Measurements from ENCODE around the gene HOXA4. TPM values are rescaled to one million over a fixed set of nuclear protein-coding genes. Genes with fewer than 3 reads are reported as not detected.

Gene HOXA4
- 0.59 and 2.0 TPM in 2 replicates for total RNA-seq

GRCh38 chr7:27130540-27131389, at the start of gene HOXA4:
TSS of gene HOXA4 (minus strand) at chr7:27130757. CDS start at chr7:27130733, 24 bp downstream.

GRCh38 chr7:27173956-27174873, 43.7 kb upstream of the HOXA4 start, which contains the start of gene HOXA10:
TSS of gene HOXA10 (minus strand) at chr7:27174320. CDS start at chr7:27174306, 14 bp downstream.

GRCh38 chr7:27165089-27165995, 34.8 kb upstream of the HOXA4 start, which contains the start of gene HOXA9:
TSS of gene HOXA9 (minus strand) at chr7:27165537. CDS start at chr7:27165457, 80 bp downstream.

GRCh38 chr7:27156508-27156898, 25.9 kb upstream of the HOXA4 start, which contains the start of gene HOXA7:
TSS of gene HOXA7 (minus strand) at chr7:27156675. CDS start at chr7:27156545, 130 bp downstream.

GRCh38 chr7:27151931-27152815, 21.6 kb upstream of the HOXA4 start, which contains the start of gene HOXA3:
TSS of gene HOXA3 (minus strand) at chr7:27152583. CDS start at chr7:27110640, 41,943 bp downstream.

GRCh38 chr7:27147199-27148030, 16.9 kb upstream of the HOXA4 start, which contains the start of gene HOXA6:
TSS of gene HOXA6 (minus strand) at chr7:27147774. CDS start at chr7:27147749, 25 bp downstream.

GRCh38 chr7:27143023-27143949, 12.7 kb upstream of the HOXA4 start, which contains the start of gene HOXA5:
TSS of gene HOXA5 (minus strand) at chr7:27143681. CDS start at chr7:27143607, 74 bp downstream.

GRCh38 chr7:27102581-27103442, 27.7 kb downstream of the HOXA4 start, which contains the start of gene HOXA2:
TSS of gene HOXA2 (minus strand) at chr7:27102683. CDS start at chr7:27102500, 183 bp downstream.

GRCh38 chr7:27095897-27096767, 34.4 kb downstream of the HOXA4 start, which contains the start of gene HOXA1:
TSS of gene HOXA1 (minus strand) at chr7:27096000. CDS start at chr7:27095912, 88 bp downstream.

Other genes with a start within 250 kb of the HOXA4 start
- gene HOXA1, start 34.8 kb downstream of the HOXA4 start, total RNA-seq: 0.20 and 0.52 TPM in 2 replicates
- 1.2 and 1.4 TPM in 2 replicates for gene HOXA2, start 28.1 kb downstream of the HOXA4 start, total RNA-seq
- 1.2 and 5.1 TPM in 2 replicates for gene HOXA5, start 12.9 kb upstream of the HOXA4 start, total RNA-seq
- gene HOXA6, start 17.0 kb upstream of the HOXA4 start, total RNA-seq: 1.4 TPM in 1 of 2 replicates, not detected in the other
- gene HOXA3, start 21.8 kb upstream of the HOXA4 start, total RNA-seq: 4.4 and 5.8 TPM in 2 replicates
- 0.13 TPM in 1 of 2 replicates, not detected in the other for gene HOXA7, start 25.9 kb upstream of the HOXA4 start, total RNA-seq
- 0.33 TPM in 1 of 2 replicates, not detected in the other for gene HOXA9, start 34.8 kb upstream of the HOXA4 start, total RNA-seq
- gene HOXA10, start 43.6 kb upstream of the HOXA4 start, total RNA-seq: 0.78 TPM in 1 of 2 replicates, not detected in the other
- gene HOXA11, start 54.5 kb upstream of the HOXA4 start, total RNA-seq: 0.13 TPM in 1 of 2 replicates, not detected in the other
- gene HOXA13, start 69.3 kb upstream of the HOXA4 start, total RNA-seq: not detected in 2 replicates
- gene EVX1, start 112.0 kb upstream of the HOXA4 start, total RNA-seq: not detected in 2 replicates